ENCODE results near the gene CBX4.

CBX4 gene

GRCh38 chr17:79819085-79819484, 20.2 kb downstream of the CBX4 start:
- TF ChIP-seq CTCF (IDR thresholded peaks at IDR 0.05; ENCODE audit: low read depth, low read length, missing control alignments) = no peak
- in situ Hi-C loops (cut with HindIII; ENCODE audit: low sequenced_read_pairs) = no loop called here
- H3K4me3 ChIP-seq (ENCODE audit: low read depth, low read length) = no peak overlapping the region
- DNase-seq (ENCODE audit: low read depth) = no peak

- H3K4me3 ChIP-seq (ENCODE audit: low read depth, low read length) = no peak overlapping the region
- in situ Hi-C loops (cut with HindIII; ENCODE audit: low sequenced_read_pairs) = no loop called here
- no peak for TF ChIP-seq CTCF (IDR thresholded peaks at IDR 0.05; ENCODE audit: low read depth, low read length, missing control alignments)
- no peak for DNase-seq (ENCODE audit: low read depth)
Measured at GRCh38 chr17:79818026-79818758, 21.0 kb downstream of the CBX4 start.

GRCh38 chr17:79815836-79816461, 23.3 kb downstream of the CBX4 start:
- no peak overlapping the region for H3K4me3 ChIP-seq (ENCODE audit: low read depth, low read length)
- in situ Hi-C loops (cut with HindIII; ENCODE audit: low sequenced_read_pairs) = no loop called here
- no peak for TF ChIP-seq CTCF (IDR thresholded peaks at IDR 0.05; ENCODE audit: low read depth, low read length, missing control alignments)
- DNase-seq (ENCODE audit: low read depth) = no peak

GRCh38 chr17:79814974-79815835, 24.0 kb downstream of the CBX4 start:
- in situ Hi-C loops (cut with HindIII; ENCODE audit: low sequenced_read_pairs) = no loop called here
- H3K4me3 ChIP-seq (ENCODE audit: low read depth, low read length) = no peak overlapping the region
- DNase-seq (ENCODE audit: low read depth) = no peak
- TF ChIP-seq CTCF (IDR thresholded peaks at IDR 0.05; ENCODE audit: low read depth, low read length, missing control alignments) = no peak

GRCh38 chr17:79814127-79814973, 24.9 kb downstream of the CBX4 start:
- TF ChIP-seq CTCF (IDR thresholded peaks at IDR 0.05; ENCODE audit: low read depth, low read length, missing control alignments) = no peak
- in situ Hi-C loops (cut with HindIII; ENCODE audit: low sequenced_read_pairs) = no loop called here
- DNase-seq (ENCODE audit: low read depth) = no peak
- no peak overlapping the region for H3K4me3 ChIP-seq (ENCODE audit: low read depth, low read length)
